GOT3 (cell line): Measurements from ENCODE around the gene KCNJ9.

ENCODE experiments used
- DNase-seq: peaks from one replicate; lab custom pipeline; 2025; ENCODE audit warnings: mixed read lengths; lab: John Stamatoyannopoulos, UW

Gene KCNJ9

GRCh38 chr1:160066829-160067745, 14.3 kb upstream of the KCNJ9 start:
- DNase-seq = no peak

GRCh38 chr1:160068225-160068624, 13.1 kb upstream of the KCNJ9 start:
- no peak for DNase-seq

GRCh38 chr1:160069460-160070231, 11.7 kb upstream of the KCNJ9 start, which contains the start of gene KCNJ10:
TSS of gene KCNJ10 (minus strand) at chr1:160070160. CDS start at chr1:160042532, 27,628 bp downstream.
- no peak for DNase-seq

GRCh38 chr1:160070243-160071163, 10.8 kb upstream of the KCNJ9 start:
- DNase-seq = no peak

GRCh38 chr1:160071289-160071688, 10.0 kb upstream of the KCNJ9 start:
- no peak for DNase-seq

- DNase-seq = no peak
Measured at GRCh38 chr1:160074865-160075264, 6.5 kb upstream of the KCNJ9 start.

- DNase-seq = no peak
Measured at GRCh38 chr1:160075836-160076235, 5.5 kb upstream of the KCNJ9 start.

DNA sequence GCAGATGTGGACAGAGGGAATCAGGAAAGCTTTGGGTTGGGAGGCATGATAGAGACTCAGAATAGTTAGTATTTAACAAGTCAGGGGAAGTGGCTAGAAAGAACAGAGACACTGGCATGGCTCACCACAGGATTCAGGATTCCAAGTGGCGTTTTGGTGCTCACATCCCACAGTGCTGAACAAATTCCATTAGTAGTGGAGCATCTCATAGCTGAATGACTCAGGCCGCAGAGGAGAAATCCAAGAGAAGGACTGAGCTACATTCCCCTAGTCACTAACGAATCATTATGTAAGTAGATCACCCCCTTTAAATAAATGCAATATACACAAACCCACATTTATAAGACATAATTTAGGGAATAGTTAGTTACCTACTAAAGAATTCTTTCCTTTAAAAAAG, 5.0 kb upstream of the KCNJ9 start:
- no peak for DNase-seq

DNA sequence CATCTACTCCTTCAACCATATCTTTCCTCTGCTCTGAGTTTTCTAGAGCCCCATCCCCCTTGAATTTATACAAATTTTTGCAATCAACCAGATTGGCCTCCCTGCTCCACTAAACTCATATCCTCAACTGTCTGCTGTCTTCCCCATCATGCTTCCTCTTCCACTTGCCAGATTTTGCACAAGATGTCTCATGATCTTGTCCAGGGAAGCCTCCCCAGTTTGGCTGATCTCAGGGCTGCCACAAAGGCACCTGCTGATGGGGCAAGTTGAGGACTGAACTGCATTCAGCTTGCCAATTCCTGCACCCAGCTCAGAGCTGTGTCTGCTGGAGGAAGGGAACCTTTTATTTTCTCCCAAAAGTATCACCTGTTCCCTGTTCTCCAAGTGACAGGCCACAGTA, 3.9 kb upstream of the KCNJ9 start:
- DNase-seq = no peak

GRCh38 chr1:160078512-160079195, 2.7 kb upstream of the KCNJ9 start:
- no peak for DNase-seq

GRCh38 chr1:160079448-160079847, 1.9 kb upstream of the KCNJ9 start:
- no peak for DNase-seq

DNA sequence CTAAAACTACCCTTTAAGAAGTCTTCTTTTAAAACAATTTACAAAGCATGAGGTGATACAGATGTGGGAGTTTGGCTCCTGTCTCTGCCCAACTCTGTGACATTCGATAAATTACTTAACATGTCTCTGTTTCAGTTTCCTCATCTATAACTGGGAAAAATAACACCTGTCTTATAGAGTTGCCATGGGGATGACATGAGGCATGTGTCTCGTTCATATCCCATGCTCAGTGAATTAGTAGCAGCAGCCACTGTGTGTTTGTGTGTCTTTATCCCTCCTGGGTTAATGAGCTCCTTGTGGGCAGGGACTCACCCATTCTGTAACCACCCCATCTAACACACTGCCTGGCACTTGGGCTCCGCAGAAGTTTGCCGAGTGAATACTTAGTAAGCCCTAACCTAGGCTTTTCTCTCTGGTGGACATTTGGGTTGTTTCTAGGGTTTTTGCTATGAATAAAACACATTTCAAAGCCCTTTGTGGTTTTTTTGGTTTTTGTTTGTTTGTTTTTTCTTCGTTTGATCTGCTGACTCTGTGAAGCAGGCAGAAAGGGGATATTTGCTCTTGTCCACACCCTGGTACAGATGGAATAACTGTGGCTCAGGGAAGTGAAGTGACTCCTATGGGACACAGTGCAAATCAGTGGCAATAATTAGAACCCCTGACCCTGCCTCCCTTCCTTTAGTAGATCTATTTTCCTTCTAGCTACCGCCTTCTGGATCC, 797 bp upstream of the KCNJ9 start:
- DNase-seq = no peak

GRCh38 chr1:160082487-160082886, 1.1 kb downstream of the KCNJ9 start:
- no peak for DNase-seq

DNA sequence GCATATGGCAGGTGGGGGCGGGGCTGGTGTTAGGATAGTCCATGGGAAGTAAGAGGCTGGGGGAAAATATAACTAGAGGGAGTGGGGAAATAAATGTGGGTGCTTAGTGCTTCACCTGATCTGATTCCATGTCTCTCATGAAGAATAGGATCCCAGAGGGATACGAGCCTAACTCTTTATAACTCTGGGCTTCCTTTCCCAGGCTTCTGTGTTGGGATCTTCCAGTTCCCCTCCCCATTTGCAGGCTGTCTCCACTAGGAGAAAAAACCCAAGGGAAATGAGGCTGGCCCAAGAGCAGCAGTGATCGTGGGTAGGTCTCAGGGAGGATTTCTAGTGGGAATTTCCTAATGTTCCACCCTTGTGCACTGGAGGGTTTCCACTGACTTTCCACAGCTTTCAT, 1.6 kb downstream of the KCNJ9 start:
- no peak for DNase-seq

- DNase-seq = no peak
Measured at GRCh38 chr1:160083968-160084770, 2.8 kb downstream of the KCNJ9 start.

DNA sequence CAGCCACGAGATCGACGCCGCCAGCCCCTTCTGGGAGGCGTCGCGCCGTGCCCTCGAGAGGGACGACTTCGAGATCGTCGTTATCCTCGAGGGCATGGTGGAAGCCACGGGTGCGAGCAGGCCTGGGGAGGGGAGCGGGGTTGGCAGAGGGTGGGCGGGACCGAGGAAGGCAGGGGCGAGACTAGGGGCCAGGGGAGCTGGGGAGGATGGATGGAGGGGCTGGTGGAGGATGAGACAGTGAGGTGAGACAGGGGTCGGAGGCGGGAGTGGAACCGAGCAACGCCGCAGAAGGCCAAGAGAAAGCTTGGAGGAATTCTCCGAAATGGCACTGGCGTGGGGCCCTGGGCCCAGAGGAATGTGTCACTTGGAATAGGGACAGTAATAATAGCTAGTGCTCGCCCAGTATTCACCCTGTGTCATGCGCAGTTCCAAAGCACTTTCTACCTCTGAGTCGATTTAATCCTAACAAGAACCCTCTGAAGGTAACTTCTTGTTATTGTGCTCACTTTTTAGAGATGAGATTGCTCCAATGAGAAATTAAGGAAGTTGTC, 3.5 kb downstream of the KCNJ9 start:
- no peak for DNase-seq

DNA sequence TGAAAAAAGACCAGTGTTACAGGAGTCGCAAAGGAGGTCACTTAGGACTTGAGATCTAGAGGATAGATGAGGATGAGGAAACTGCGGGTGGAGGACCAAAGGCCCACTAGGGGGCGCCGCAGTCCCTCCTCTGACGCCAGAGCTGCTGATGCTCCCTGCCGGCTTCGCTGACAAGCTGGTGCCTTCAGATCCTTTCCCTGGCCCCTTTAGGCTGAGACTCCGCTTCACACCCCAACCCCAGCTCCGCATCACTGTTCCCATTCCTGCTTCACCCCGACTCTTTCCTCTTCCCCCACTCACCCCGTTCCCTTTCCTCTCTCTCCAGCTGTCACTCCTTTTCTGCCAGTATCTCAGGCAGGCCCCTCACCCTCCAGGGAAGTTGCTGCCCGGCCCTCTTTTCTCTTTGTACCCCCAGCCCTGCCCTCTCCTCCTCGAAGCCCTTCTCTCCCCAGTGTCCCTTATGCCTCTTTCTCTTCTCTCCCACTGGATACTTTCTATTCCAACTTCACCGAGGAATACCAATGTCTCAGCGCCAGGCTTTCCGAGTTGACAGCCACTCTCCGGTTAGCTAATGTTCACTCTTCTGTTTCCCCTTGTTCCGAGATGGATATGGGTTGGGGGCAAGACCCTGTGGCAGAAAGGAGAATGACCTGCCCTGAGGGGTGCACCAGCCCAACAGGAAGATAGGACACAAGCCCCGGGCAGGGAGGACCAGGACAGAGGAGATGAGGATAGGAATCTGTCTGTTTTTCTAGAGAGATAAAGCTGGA, 4.5 kb downstream of the KCNJ9 start:
- DNase-seq = no peak

DNA sequence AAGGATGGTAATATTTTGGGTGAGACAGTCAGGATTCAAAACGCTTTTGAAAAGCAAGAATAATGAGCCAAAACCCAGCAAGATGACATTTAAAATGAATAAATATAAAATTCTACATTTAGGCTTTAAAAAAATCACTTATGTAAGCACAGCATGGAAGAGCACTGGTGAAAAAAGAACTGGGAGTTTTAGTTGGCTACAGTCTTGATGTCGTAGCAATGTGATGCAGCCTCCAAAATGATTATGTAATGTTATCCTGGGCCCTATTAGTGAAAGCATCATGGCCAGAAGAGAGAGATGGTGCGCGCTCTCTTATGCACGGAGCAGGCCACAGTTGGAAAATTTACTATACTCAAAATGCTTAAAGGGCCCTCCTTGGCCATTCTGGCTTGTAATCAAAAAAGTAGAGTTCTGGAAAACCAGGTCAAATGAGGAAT, 5.1 kb downstream of the KCNJ9 start:
- DNase-seq = no peak
